GM18861 (cell line): Measurements from ENCODE around the gene SETDB1.
"Not testable (repeated sequence)": the region's sequence is repeated elsewhere in the genome, so short reads cannot be mapped to it uniquely, and the experiment has no call there.

Experiments
- ATAC-seq: cut with Tn5 transposase; IDR thresholded peaks from one replicate; pipeline ENCODE4 v1.9.1; 2021; ENCODE audit not compliant: unreplicated experiment

The SETDB1 gene

GRCh38 chr1:150928286-150928685 is 2.1 kb downstream of the SETDB1 start:
- no peak for ATAC-seq

- not testable (repeated sequence) for ATAC-seq
These were observed 2.6 kb downstream of the SETDB1 start for GRCh38 chr1:150928775-150929174.

- no peak for ATAC-seq
These were observed 5.6 kb downstream of the SETDB1 start for GRCh38 chr1:150931773-150932172.

- no peak for ATAC-seq
These were observed 18.7 kb downstream of the SETDB1 start for GRCh38 chr1:150944856-150945255.

- no peak for ATAC-seq
These were observed 28.5 kb downstream of the SETDB1 start for GRCh38 chr1:150954708-150955107.

GRCh38 chr1:150955280-150955679 is 29.1 kb downstream of the SETDB1 start:
- no peak for ATAC-seq

- no peak for ATAC-seq
These were observed 31.5 kb downstream of the SETDB1 start for GRCh38 chr1:150957666-150958065.

- no peak for ATAC-seq
These were observed 34.5 kb downstream of the SETDB1 start for GRCh38 chr1:150960646-150961045.

GRCh38 chr1:150961756-150962155 is 35.6 kb downstream of the SETDB1 start:
- ATAC-seq, result no peak

- no peak for ATAC-seq
These were observed 37.4 kb downstream of the SETDB1 start for GRCh38 chr1:150963321-150964163.

- ATAC-seq, result no peak
These were observed 38.0 kb downstream of the SETDB1 start for GRCh38 chr1:150964164-150964489.

GRCh38 chr1:150965605-150966004 is 39.4 kb downstream of the SETDB1 start:
- no peak for ATAC-seq

- ATAC-seq, result no peak
These were observed 39.8 kb downstream of the SETDB1 start for GRCh38 chr1:150966011-150966410.

- no peak for ATAC-seq
These were observed 41.8 kb downstream of the SETDB1 start for GRCh38 chr1:150967936-150968335.

- no peak for ATAC-seq
These were observed 42.3 kb downstream of the SETDB1 start for GRCh38 chr1:150968491-150968890.

- ATAC-seq, result no peak
These were observed 43.5 kb downstream of the SETDB1 start for GRCh38 chr1:150969626-150970025.

GRCh38 chr1:150970808-150971582 is 44.8 kb downstream of the SETDB1 start:
- ATAC-seq, result no peak

GRCh38 chr1:150971583-150972416 is 45.6 kb downstream of the SETDB1 start:
- ATAC-seq, result no peak

GRCh38 chr1:150972417-150972940 is 46.3 kb downstream of the SETDB1 start:
- ATAC-seq, result no peak

GRCh38 chr1:150973258-150973835 is 47.2 kb downstream of the SETDB1 start:
- ATAC-seq, result no peak
